H1 (cell line): ENCODE data around the gene CCDC28B. TPM values are rescaled to one million over a fixed set of nuclear protein-coding genes. Genes with fewer than 3 reads are reported as not detected.

Source experiments
- CTCF ChIA-PET: fragments of 300-600 bp; sonication (Branson Sonifier 250); formaldehyde crosslinking; loops from one replicate; lab custom pipeline; 2021; ENCODE audit not compliant: partially characterized antibody; lab: Charles Lee
- POLR2A ChIA-PET: fragments of 300-600 bp; sonication (Branson Sonifier 250); formaldehyde crosslinking; loops from one replicate; lab custom pipeline; 2021; ENCODE audit warnings: inconsistent platforms; ENCODE audit not compliant: partially characterized antibody; lab: Charles Lee
- DNase-seq, 2 experiments: peaks; one replicate each; pipeline versions ENCODE4 v3.0.0 to v3.0.0-alpha.2; 2010 to 2022; ENCODE audit warnings: low spot score in 2 of 2, low read depth in 1 of 2, mixed read lengths in 1 of 2
- FAIRE-seq: peaks from 2 replicates; lab custom pipeline; 2011; peaks lifted over from hg19 to GRCh38; lab: Jason Lieb, UNC
- H2AFZ ChIP-seq: 2 replicates; pipeline ENCODE4 v1.8.1; 2012; ENCODE audit warnings: low read length, inconsistent platforms
- H2AK5ac ChIP-seq: 2 replicates; pipeline ENCODE4 v1.6.1; 2013; ENCODE audit warnings: low read depth, low read length
- H2BK120ac ChIP-seq: replicated peaks from 2 replicates; pipeline ENCODE3; 2013; ENCODE audit warnings: low read depth, low read length, inconsistent platforms
- H2BK12ac ChIP-seq: 2 replicates; pipeline ENCODE4 v1.6.1; 2013; ENCODE audit warnings: low read depth, low read length
- H2BK15ac ChIP-seq: 2 replicates; pipeline ENCODE4 v1.6.1; 2013; ENCODE audit warnings: low read length
- H2BK20ac ChIP-seq: 2 replicates; pipeline ENCODE4 v1.6.1; 2013; ENCODE audit warnings: low read length
- H2BK5ac ChIP-seq: 2 replicates; pipeline ENCODE4 v1.6.1; 2013; ENCODE audit warnings: low read depth, low read length
- H3K14ac ChIP-seq: 2 replicates; pipeline ENCODE4 v1.6.1; 2013; ENCODE audit warnings: inconsistent platforms; ENCODE audit not compliant: insufficient read length
- H3K18ac ChIP-seq: 2 replicates; pipeline ENCODE4 v1.6.1; 2013; ENCODE audit warnings: low read length; ENCODE audit errors: extremely low read depth
- H3K23ac ChIP-seq: 2 replicates; pipeline ENCODE4 v1.6.1; 2013; ENCODE audit warnings: inconsistent platforms; ENCODE audit not compliant: insufficient read length
- H3K23me2 ChIP-seq: 2 replicates; pipeline ENCODE4 v1.6.1; 2013; ENCODE audit warnings: low read depth, low read length
- H3K27ac ChIP-seq: 2 replicates; pipeline ENCODE4 v1.6.1; 2011; ENCODE audit warnings: low read depth, low read length, inconsistent platforms
- H3K27me3 ChIP-seq, 4 experiments: replicated peaks in 1 of 4; 1 replicate in 1 of 4; 2 replicates in 3 of 4; pipeline versions ENCODE4 v1.6.1 to v1.8.1; 2011 to 2013; ENCODE audit warnings: low read length in 3 of 4, mild to moderate bottlenecking in 3 of 4, inconsistent platforms in 2 of 4, mixed read lengths in 2 of 4, moderate library complexity in 1 of 4; ENCODE audit not compliant: control insufficient read depth in 3 of 4, insufficient read depth in 3 of 4; ENCODE audit errors: extremely low read depth in 1 of 4
- H3K36me3 ChIP-seq, 4 experiments: 2 replicates each; pipeline versions ENCODE4 v1.6.1 to v1.8.1; 2011 to 2013; ENCODE audit warnings: mild to moderate bottlenecking in 4 of 4, low read length in 3 of 4, moderate library complexity in 2 of 4, control low read depth in 1 of 4, inconsistent platforms in 1 of 4; ENCODE audit not compliant: insufficient read depth in 4 of 4, control insufficient read depth in 2 of 4
- H3K4ac ChIP-seq: replicated peaks from 2 replicates; pipeline ENCODE3; 2013; ENCODE audit warnings: low read length, low read depth, mixed read lengths, inconsistent platforms; ENCODE audit not compliant: insufficient read length
- H3K4me1 ChIP-seq, 4 experiments: replicated peaks in 1 of 4; 1 replicate in 1 of 4; 2 replicates in 3 of 4; pipeline versions ENCODE4 v1.6.1 to v1.8.1; 2011 to 2013; ENCODE audit warnings: low read length in 3 of 4, inconsistent platforms in 2 of 4, mixed read lengths in 1 of 4; ENCODE audit not compliant: insufficient read depth in 4 of 4, control insufficient read depth in 3 of 4
- H3K4me2 ChIP-seq, 2 experiments: 2 replicates each; pipeline versions ENCODE4 v1.6.1 to v1.8.1; 2011 to 2013; ENCODE audit warnings: low read depth in 2 of 2, low read length in 2 of 2, control low read depth in 1 of 2, inconsistent platforms in 1 of 2, mild to moderate bottlenecking in 1 of 2; ENCODE audit not compliant: insufficient read depth in 1 of 2
- H3K4me3 ChIP-seq, 4 experiments: fragments of 200-600, 300-600 bp in 1 of 4; sonication (generic), shearing (Covaris generic), sonication (Bioruptor Twin) in 1 of 4; 2 replicates each; pipeline versions ENCODE4 v1.5.1 to v1.8.1; 2011 to 2016; ENCODE audit warnings: low read length in 4 of 4, low read depth in 3 of 4, control low read depth in 2 of 4, inconsistent platforms in 2 of 4, mild to moderate bottlenecking in 2 of 4, mixed read lengths in 1 of 4, moderate library complexity in 1 of 4; ENCODE audit not compliant: insufficient read depth in 2 of 4; ENCODE audit errors: extremely low read depth in 1 of 4
- H3K56ac ChIP-seq: replicated peaks from 2 replicates; pipeline ENCODE3; 2013; ENCODE audit warnings: low read depth, mild to moderate bottlenecking, mixed read lengths, low read length, inconsistent platforms; ENCODE audit not compliant: insufficient read length
- H3K79me1 ChIP-seq: 2 replicates; pipeline ENCODE4 v1.6.1; 2013; ENCODE audit warnings: low read depth, low read length, control low read depth
- H3K79me2 ChIP-seq, 2 experiments: 2 replicates each; pipeline versions ENCODE4 v1.6.1 to v1.8.1; 2012 to 2013; ENCODE audit warnings: low read length in 2 of 2, mild to moderate bottlenecking in 2 of 2, inconsistent platforms in 1 of 2; ENCODE audit not compliant: insufficient read depth in 2 of 2, control insufficient read depth in 1 of 2
- H3K9ac ChIP-seq, 4 experiments: replicated peaks in 1 of 4; 1 replicate in 1 of 4; 2 replicates in 3 of 4; pipeline versions ENCODE4 v1.6.1 to v1.8.1; 2011 to 2013; ENCODE audit warnings: low read depth in 3 of 4, low read length in 3 of 4, control low read depth in 2 of 4, mild to moderate bottlenecking in 2 of 4, moderate library complexity in 2 of 4, inconsistent platforms in 1 of 4; ENCODE audit errors: extremely low read depth in 1 of 4
- H3K9me3 ChIP-seq, 2 experiments: 2 replicates each; pipeline versions ENCODE4 v1.6.1 to v1.8.1; 2012 to 2013; ENCODE audit warnings: mild to moderate bottlenecking in 2 of 2, moderate library complexity in 2 of 2, control low read depth in 1 of 2, inconsistent platforms in 1 of 2, low read depth in 1 of 2, low read length in 1 of 2, mixed read lengths in 1 of 2; ENCODE audit not compliant: insufficient read depth in 2 of 2
- H4K20me1 ChIP-seq, 2 experiments: replicated peaks in 1 of 2; 2 replicates each; pipeline versions ENCODE3 to v1.8.1; 2011 to 2013; ENCODE audit warnings: inconsistent platforms in 2 of 2, low read length in 2 of 2, mild to moderate bottlenecking in 1 of 2; ENCODE audit not compliant: insufficient read depth in 2 of 2, control insufficient read depth in 1 of 2
- H4K5ac ChIP-seq: 2 replicates; pipeline ENCODE4 v1.6.1; 2013; ENCODE audit warnings: low read length, low read depth, mixed read lengths, inconsistent platforms; ENCODE audit not compliant: insufficient read length
- H4K8ac ChIP-seq: 2 replicates; pipeline ENCODE4 v1.8.0; 2013; ENCODE audit warnings: mild to moderate bottlenecking, moderate library complexity, low read length, inconsistent platforms; ENCODE audit not compliant: insufficient read depth; ENCODE audit errors: extremely low read depth
- H4K91ac ChIP-seq: replicated peaks from 2 replicates; pipeline ENCODE3; 2013; ENCODE audit warnings: low read length, mixed read lengths, inconsistent platforms; ENCODE audit not compliant: insufficient read length
- BCL11A ChIP-seq, 2 experiments: IDR thresholded peaks; one replicate each; pipeline ENCODE4 v1.6.1; 2011; ENCODE audit warnings: low read depth in 2 of 2, low read length in 2 of 2, mild to moderate bottlenecking in 2 of 2
- CHD1 ChIP-seq: IDR thresholded peaks from 2 replicates; pipeline ENCODE4 v1.6.1; 2012; ENCODE audit warnings: low read depth, low read length, improper control_type of control experiment
- CHD2 ChIP-seq: IDR thresholded peaks from 2 replicates; pipeline ENCODE4 v1.6.1; 2012; ENCODE audit warnings: low read length, improper control_type of control experiment
- CREB1 ChIP-seq: IDR thresholded peaks from 2 replicates; pipeline ENCODE4 v1.6.1; 2012; ENCODE audit warnings: inconsistent platforms
- EGR1 ChIP-seq: IDR thresholded peaks from 2 replicates; pipeline ENCODE4 v1.6.1; 2011; ENCODE audit warnings: low read depth, low read length, borderline replicate concordance
- JUND ChIP-seq: IDR thresholded peaks from 2 replicates; pipeline ENCODE4 v1.6.1; 2011; ENCODE audit warnings: mild to moderate bottlenecking, improper control_type of control experiment, low read length
- KDM4A ChIP-seq: IDR thresholded peaks from one replicate; pipeline ENCODE4 v1.7.1; 2012; ENCODE audit warnings: low read depth, mild to moderate bottlenecking, moderate library complexity, low read length, inconsistent platforms; ENCODE audit not compliant: severe bottlenecking
- KDM5A ChIP-seq: fragments of 200-600 bp; IDR thresholded peaks from 2 replicates; pipeline ENCODE4 v1.7.1; 2012; ENCODE audit warnings: mild to moderate bottlenecking, low read length, inconsistent platforms, mixed read lengths
- RXRA ChIP-seq: IDR thresholded peaks from 2 replicates; pipeline ENCODE4 v1.6.1; 2011; ENCODE audit warnings: low read depth, mild to moderate bottlenecking, low read length, moderate library complexity; ENCODE audit not compliant: insufficient read depth
- SIN3A ChIP-seq, 2 experiments: IDR thresholded peaks in 1 of 2; conservative IDR thresholded peaks in 1 of 2; 2 replicates each; pipeline ENCODE4 v1.6.1; 2011 to 2012; ENCODE audit warnings: low read length in 2 of 2, improper control_type of control experiment in 1 of 2, low read depth in 1 of 2, mild to moderate bottlenecking in 1 of 2
- SIX5 ChIP-seq: IDR thresholded peaks from 2 replicates; pipeline ENCODE4 v1.6.1; 2011; ENCODE audit warnings: mild to moderate bottlenecking, low read depth, low read length
- SP4 ChIP-seq: IDR thresholded peaks from 2 replicates; pipeline ENCODE4 v1.6.1; 2012; ENCODE audit warnings: low read length, inconsistent platforms
- ZNF274 ChIP-seq: IDR thresholded peaks from 2 replicates; pipeline ENCODE4 v1.7.0; 2012; ENCODE audit warnings: low read length, borderline replicate concordance; ENCODE audit errors: extremely low read depth
- WGBS, 2 experiments: shearing (Covaris generic) in 1 of 2; methylation state at CpG; one replicate each; pipeline versions ENCODE4 v1.1.6 to v1.1.7; 2013 to 2015; ENCODE audit warnings: low lambda C conversion rate in 2 of 2, mixed read lengths in 2 of 2, inconsistent platforms in 1 of 2, low coverage in 1 of 2, missing lambda C conversion rate in 1 of 2; ENCODE audit not compliant: insufficient replicate concordance in 2 of 2, insufficient coverage in 1 of 2, insufficient read length in 1 of 2; ENCODE audit errors: extremely low coverage in 1 of 2, missing lambda C conversion rate in 1 of 2; 5-methylcytosine and 5-hydroxymethylcytosine counted together
- polyA plus RNA-seq, 7 experiments: library from polyadenylated mRNA; depleted of rRNA in 3 of 7; stranded (reverse) in 5 of 7; unstranded in 2 of 7; fragments of >200 nt in 5 of 7; fragments of 200-250 nt in 2 of 7; gene quantifications; 1 replicate in 5 of 7; 2 replicates in 1 of 7; 4 replicates in 1 of 7; pipeline versions ENCODE4 v1.2.1 to v1.2.3, GENCODE V29; 2011 to 2013; ENCODE audit warnings: missing spikeins in 2 of 7, mixed read lengths in 2 of 7
- total RNA-seq: library from RNA; stranded (reverse); fragmentation: NEBNext Ultra II Directional; extraction: Animal tissue kit (Norgen Biotek cat#: 25700); gene quantifications from 2 replicates; pipeline ENCODE4 v1.2.1, GENCODE V29; 2021
- TF ChIP-seq, protein P1 (sequence below): IDR thresholded peaks from 2 replicates; pipeline ENCODE4 v1.6.1; 2012; ENCODE audit warnings: inconsistent platforms

CCDC28B gene
- total and polyA plus RNA-seq, 2 of the 8 experiments (the other 6 are each of a cell fraction or from before 2014, with no cell fraction given) = 16.7 to 17.1 TPM

DNA sequence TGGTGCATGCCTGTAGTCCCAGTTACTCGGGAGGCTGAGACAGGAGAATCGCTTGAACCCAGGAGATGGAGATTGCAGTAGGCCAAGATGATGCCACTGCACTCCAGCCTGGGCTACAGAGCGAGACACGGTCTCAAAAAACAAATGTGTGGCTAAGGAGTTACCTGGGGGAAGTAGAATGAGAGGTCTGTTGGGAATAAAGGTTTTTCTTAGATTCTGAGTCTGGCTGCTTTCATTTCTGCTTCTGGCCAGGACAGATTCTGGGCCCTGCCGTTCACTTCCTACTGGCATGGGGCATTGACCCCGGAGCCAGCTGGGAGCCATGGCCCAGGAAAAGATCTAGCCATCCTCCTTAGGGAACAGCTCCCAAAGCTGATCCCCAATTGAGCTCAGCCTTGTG is 8.1 kb downstream of the CCDC28B start:
- POLR2A ChIA-PET = interaction anchor here (0.6 to 8.9 kb wide), 7 partner anchors 10 to 194 kb away, joined by 3 to 91 read pairs (median 3); partner anchors contain the start of genes CCDC28B, EIF3I and TMEM234
- Histone ChIP-seq H3K18ac (no peak overlapping the region), H4K91ac (no peak overlapping the region), H3K27me3 (peaks cover 0 to 4% (median 2%) of the 10 kb centered on the region in 4 experiments; a peak in 3 of 7 replicates), H3K27ac (no peak overlapping the region), H3K9me3 (no peaks in the 10 kb centered on the region), H3K79me1 (peaks cover 2% of the 10 kb centered on the region; the same call in 1 of the 2 replicates), H2BK12ac (no peak overlapping the region), H2AFZ (no peak overlapping the region), H3K4me1 (peaks cover 0 to 10% (median 2%) of the 10 kb centered on the region in 4 experiments; a peak in 2 of 7 replicates), H3K4me3 (no peak overlapping the region), H4K20me1 (peaks cover 0 to 2% of the 10 kb centered on the region in 2 experiments), H4K8ac (no peak overlapping the region), H3K36me3 (no peaks in the 10 kb centered on the region; a peak in 1 of 8 replicates), H3K23ac (no peak overlapping the region), H2BK5ac (no peak overlapping the region), H2BK20ac (no peak overlapping the region), H3K79me2 (no peaks in the 10 kb centered on the region), H2BK120ac (no peak overlapping the region), H3K23me2 (peaks cover 8% of the 10 kb centered on the region; the same call in 1 of the 2 replicates), H3K56ac (no peak overlapping the region), H3K14ac (no peak overlapping the region), H3K4me2 (no peak overlapping the region), H3K9ac (no peak overlapping the region), H2BK15ac (no peak overlapping the region), H2AK5ac (no peak overlapping the region), H4K5ac (no peak overlapping the region), H3K4ac (no peak overlapping the region)
- WGBS, 2 experiments = 95% methylated on average over 6 of the region's 6 CpGs; no CpG with 5 or more reads in 1 of the 2 experiments
- CTCF ChIA-PET = interaction anchor here (0.5 to 4.5 kb wide), 6 partner anchors 8 to 135 kb away, joined by 3 to 25 read pairs (median 4); partner anchors contain the start of gene TMEM39B
- FAIRE-seq (no peak), DNase-seq (no peak)
- TF ChIP-seq SP4 (no peak), SIX5 (no peak), SIN3A (conservative IDR thresholded peaks at IDR 0.05 in 1 of 2, IDR thresholded peaks at IDR 0.05 in 1 of 2; ENCODE audit: low read depth in 1 of 2, low read length in 2 of 2) (no peak), CHD1 (no peak), CHD2 (no peak), EGR1 (no peak), JUND (no peak), KDM4A (no peak), CREB1 (no peak), ZNF274 (no peak), BCL11A (IDR thresholded peaks at IDR 0.05; ENCODE audit: low read depth in 2 of 2, low read length in 2 of 2) (no peak), RXRA (no peak), KDM5A (no peak)
- TF ChIP-seq, protein P1, sequence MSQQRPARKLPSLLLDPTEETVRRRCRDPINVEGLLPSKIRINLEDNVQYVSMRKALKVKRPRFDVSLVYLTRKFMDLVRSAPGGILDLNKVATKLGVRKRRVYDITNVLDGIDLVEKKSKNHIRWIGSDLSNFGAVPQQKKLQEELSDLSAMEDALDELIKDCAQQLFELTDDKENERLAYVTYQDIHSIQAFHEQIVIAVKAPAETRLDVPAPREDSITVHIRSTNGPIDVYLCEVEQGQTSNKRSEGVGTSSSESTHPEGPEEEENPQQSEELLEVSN = no peak
